Measurements from ENCODE around the gene MAD2L1BP. TPM values are rescaled to one million over a fixed set of nuclear protein-coding genes. Genes with fewer than 3 reads are reported as not detected.
"Not testable (repeated sequence)": the region's sequence is repeated elsewhere in the genome, so short reads cannot be mapped to it uniquely, and the experiment has no call there.

MAD2L1BP gene, protein sequence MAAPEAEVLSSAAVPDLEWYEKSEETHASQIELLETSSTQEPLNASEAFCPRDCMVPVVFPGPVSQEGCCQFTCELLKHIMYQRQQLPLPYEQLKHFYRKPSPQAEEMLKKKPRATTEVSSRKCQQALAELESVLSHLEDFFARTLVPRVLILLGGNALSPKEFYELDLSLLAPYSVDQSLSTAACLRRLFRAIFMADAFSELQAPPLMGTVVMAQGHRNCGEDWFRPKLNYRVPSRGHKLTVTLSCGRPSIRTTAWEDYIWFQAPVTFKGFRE
- 10 to 100 TPM; 24.6 to 28.8 (median 26.3) TPM for polyA plus RNA-seq (ENCODE audit: insufficient read length in 4 of 4)

DNA sequence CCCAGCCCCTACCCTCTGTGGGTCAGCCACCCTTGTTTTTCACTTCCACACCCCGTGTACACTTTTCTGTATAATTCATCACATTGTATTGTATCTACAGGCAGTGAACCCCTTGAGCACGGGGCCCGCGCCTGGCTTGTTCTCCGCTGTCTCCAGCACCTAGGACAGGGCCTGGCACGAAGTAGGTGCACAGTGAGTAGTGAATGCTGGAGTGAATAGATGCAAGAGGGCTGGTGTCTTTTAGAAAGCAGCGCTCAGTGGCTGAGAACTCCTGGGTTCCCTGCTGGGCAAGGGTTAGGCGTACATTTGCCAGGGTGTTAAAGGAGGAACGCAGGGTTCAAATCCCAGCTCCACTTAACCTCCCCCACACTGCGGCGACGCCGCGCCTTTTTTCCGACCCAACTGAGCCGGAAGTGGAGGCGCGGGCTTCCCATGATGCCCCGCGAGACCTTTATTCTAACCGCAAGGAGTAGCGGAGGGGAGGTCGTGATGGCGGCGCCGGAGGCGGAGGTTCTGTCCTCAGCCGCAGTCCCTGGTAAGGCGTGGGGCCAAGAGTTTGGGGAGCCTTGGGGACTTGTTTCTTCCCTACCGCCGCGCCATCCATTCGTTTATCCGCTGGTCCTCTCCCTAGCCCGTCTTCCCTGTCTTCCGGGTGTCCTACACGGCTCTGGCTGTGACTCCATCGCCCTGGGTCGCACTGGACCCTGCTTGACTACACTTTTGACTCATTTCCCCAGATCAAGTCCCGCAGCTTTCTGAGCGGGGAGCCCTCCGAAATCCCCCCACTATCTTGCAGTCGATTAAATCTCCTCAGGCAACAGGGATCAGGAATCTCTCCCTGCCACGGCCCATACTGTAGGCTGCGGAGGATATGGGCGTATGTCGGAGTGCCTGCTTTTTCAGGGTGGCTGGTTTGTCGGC, at the start of gene MAD2L1BP:
Gene MAD2L1BP (plus strand): TSS at position 454 of the 921 bp plus-strand sequence. CDS start 36 bp downstream, at position 490.
- peak; percentile 65 to 73 (median 71) for DNase-seq (ENCODE audit: low read depth in 4 of 4, low spot score in 3 of 4)

DNA sequence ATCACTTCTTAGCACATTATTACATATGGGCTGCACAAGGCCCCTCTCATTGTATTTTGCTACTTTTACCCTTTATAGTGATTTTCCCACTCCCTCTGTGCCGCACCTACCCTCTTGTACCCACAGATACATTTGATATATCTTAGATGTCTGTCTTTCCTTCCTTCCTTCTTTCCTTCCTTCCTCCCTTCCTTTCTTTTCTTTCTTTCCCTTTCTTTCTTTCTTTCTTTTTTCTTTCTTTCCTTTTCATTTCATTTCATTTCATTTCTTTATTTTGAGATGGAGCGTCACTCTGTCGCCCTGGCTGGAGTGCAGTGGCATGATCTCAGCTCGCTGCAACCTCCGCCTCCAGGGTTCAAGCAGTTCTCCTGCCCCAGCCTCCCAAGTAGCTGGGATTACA, 47.4 kb upstream of the MAD2L1BP start:
- DNase-seq (ENCODE audit: low read depth in 4 of 4, low spot score in 3 of 4) = no peak

DNA sequence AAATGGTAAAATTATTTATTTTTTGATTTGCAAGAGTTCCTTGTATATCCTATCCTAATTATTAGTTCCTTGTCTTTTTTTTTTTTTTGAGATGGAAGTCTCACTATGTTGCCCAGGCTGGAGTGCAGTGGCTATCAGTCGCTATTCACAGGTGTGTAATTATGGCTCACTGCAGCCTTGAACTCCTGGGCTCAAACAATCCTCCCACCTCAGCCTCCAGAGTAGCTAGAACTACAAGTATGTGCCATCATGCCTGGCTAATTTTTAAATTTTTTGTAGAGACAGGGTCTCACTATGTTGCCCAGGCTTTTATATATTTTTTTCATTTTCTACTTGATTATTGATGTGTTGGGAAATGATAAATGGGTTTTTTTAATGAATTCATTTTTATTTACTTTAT, 46.1 kb upstream of the MAD2L1BP start:
- not testable (repeated sequence) for DNase-seq (ENCODE audit: low read depth in 4 of 4, low spot score in 3 of 4)

DNA sequence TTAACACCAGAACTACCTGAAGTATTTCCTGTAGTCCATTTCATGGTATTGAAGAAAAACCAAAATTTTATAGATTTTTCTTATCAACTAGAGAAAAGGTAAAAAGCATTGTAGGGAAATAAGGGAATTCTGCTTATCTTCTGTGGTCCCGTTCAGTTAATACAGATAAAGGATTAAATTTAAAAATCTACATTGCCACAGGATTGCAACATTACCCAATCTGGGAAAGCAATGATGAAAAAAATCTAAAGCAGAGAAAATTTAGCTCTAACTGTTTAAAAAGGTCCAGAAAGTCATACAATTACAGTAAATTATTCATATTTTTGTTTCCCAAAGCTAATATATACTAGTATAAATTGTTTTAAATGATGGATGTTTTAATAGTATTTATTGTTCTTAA, 41.7 kb upstream of the MAD2L1BP start:
- no peak for DNase-seq (ENCODE audit: low read depth in 4 of 4, low spot score in 3 of 4)

DNA sequence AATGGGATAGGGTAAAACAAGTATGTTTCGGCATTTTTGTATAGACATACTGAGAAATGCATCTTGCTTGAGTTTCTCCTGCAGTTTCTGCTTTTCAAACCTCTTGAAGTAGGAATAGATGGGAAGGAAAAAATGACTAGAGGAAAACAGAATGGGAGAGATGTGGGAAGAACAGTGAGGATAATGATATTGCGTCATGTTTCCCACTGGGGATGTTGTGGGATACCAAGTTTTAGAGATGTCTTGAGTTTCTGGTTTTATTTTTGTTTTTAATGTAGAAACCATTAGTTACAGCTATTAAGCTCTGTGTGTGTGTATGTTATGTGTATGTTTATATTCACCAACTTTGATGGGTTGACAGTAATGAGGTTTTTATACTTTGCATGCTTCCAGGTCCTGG, 35.0 kb upstream of the MAD2L1BP start:
- no peak for DNase-seq (ENCODE audit: low read depth in 4 of 4, low spot score in 3 of 4)

DNA sequence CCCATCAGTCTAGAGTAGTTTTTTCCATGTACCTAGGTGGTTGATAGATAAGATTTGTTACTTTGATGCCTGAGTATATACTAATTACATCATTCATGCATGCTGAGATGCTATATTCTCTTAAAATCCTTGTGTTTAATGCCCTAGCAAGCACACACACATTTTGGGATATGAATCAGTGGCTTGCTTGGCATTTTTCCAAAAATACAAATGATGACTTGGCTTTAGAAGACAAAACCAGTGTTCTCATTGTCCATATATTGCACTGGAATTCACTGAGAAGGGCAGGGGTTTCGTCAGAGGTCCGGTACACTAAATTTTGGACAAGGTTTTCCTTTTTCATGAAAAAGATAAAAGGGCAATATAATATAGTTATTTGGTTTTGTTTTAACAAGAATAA, 31.5 kb upstream of the MAD2L1BP start:
- no peak for DNase-seq (ENCODE audit: low read depth in 4 of 4, low spot score in 3 of 4)

DNA sequence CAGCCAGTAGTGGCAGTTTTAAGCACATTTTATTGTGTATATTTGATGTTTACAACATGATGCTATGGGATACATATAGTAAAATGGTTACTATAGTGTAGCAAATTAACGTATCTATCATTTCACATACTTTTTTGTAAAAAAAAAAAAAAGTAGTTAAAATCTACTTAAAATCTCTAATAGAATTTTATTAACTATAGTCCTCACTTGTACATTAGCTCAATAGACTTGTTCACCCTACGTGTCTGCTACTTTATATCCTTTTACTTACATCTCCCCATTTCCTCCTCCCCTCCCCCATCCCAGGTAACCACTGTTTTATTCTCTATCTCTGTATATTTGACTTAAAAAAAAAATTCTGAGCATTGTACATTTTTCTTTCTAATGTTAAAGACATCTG, 29.6 kb upstream of the MAD2L1BP start:
- DNase-seq (ENCODE audit: low read depth in 4 of 4, low spot score in 3 of 4) = no peak

DNA sequence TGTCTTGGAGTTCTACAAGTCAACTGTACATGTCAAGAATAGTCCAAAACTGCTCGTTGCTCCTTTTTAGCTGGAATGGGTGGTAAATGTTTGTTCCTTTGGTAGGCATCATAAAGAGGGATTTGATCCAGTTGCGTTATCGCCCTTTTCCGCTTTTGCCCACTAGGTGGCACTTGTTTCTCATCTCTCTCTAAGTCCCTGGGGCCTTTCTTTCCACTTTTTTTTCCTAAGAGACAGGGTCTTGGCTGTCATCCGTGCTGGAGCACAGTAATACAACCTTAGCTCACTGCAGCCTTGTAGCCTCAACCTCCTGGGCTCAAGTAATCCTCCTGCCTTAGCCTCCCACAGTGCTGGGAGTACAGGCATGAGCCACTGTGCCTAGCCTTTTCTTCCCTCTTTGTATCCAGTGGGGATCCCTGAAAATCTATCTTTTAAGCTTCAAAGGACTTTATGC, 27.3 kb upstream of the MAD2L1BP start:
- DNase-seq (ENCODE audit: low read depth in 4 of 4, low spot score in 3 of 4) = peak; percentile 54 to 70 (median 64)

DNA sequence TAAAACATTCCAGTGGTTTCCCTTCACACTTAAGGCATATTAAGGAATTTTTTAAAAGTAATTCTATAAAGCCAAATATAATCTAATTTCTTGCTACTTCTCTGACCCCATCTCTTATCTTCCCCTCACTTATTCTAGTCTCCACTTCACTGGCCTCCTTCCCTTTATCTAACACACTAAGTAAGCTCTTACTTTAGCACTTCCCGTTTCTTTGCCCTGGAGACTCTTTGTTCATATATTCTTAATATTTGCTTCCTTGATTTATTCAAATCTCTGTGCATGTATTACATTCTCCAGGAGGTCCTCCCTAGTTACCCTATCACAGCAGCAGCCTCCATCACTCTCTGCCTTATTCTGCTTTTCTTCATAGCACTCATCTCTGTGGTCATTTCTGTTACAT, 26.8 kb upstream of the MAD2L1BP start:
- DNase-seq (ENCODE audit: low read depth in 4 of 4, low spot score in 3 of 4) = no peak

DNA sequence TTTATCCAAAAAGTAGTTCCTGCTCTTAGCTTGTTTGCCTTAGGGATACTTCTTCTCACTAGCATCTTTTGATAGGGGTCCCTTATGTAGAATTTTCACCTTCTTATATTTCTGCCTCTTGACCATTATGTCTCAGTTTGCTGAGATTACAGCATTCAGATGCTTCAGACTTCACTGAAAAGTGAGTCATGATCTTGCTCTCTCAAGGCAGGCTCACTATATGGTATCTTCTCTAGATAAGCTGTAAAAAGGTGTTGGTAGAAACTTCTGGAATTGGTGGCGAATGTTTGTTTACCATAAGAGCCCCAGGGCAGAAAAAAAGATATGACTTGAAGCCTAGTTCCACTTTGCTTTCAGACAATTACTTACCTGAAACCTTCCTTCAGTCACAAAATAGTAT, 26.2 kb upstream of the MAD2L1BP start:
- DNase-seq (ENCODE audit: low read depth in 4 of 4, low spot score in 3 of 4) = no peak

DNA sequence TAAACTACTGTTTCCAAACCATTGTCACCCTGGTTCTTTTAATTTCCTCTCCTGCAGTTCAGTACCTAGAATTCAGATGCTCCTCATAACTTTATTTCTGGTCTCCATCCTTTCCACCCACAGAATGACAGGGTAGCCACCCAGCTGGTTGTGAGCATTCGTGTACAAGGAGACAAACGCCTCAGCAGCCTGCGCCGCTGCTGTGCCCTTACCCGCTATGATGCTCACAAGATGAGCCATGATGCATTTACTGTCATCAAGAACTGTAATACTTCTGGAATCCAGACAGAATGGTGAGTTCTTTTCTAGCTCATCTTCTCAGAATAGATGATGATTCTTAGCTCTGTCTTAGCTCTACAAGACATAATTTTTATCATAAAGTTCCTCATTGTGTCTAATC, 25.2 kb upstream of the MAD2L1BP start:
- no peak for DNase-seq (ENCODE audit: low read depth in 4 of 4, low spot score in 3 of 4)

DNA sequence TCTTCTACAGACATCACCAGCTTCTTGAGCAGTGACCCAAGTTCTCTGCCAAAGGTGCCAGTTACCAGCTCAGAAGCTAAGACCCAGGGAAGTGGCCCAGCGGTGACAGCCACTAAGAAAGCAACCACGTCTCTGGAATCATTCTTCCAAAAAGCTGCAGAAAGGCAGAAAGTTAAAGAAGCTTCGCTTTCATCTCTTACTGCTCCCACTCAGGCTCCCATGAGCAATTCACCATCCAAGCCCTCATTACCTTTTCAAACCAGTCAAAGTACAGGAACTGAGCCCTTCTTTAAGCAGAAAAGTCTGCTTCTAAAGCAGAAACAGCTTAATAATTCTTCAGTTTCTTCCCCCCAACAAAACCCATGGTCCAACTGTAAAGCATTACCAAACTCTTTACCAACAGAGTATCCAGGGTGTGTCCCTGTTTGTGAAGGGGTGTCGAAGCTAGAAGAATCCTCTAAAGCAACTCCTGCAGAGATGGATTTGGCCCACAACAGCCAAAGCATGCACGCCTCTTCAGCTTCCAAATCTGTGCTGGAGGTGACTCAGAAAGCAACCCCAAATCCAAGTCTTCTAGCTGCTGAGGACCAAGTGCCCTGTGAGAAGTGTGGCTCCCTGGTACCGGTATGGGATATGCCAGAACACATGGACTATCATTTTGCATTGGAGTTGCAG, 21.8 kb upstream of the MAD2L1BP start:
- DNase-seq (ENCODE audit: low read depth in 4 of 4, low spot score in 3 of 4) = no peak

DNA sequence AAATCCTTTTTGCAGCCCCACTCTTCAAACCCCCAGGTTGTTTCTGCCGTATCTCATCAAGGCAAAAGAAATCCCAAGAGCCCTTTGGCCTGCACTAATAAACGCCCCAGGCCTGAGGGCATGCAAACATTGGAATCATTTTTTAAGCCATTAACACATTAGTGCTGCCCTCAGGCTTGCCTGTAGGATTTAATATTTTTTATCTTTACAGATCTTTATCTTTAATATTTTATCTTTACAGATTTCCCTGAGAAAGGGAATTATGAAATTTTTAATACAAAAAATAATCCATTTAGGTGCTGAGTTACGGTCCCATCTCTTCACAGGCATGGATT, 21.3 kb upstream of the MAD2L1BP start:
- no peak for DNase-seq (ENCODE audit: low read depth in 4 of 4, low spot score in 3 of 4)

DNA sequence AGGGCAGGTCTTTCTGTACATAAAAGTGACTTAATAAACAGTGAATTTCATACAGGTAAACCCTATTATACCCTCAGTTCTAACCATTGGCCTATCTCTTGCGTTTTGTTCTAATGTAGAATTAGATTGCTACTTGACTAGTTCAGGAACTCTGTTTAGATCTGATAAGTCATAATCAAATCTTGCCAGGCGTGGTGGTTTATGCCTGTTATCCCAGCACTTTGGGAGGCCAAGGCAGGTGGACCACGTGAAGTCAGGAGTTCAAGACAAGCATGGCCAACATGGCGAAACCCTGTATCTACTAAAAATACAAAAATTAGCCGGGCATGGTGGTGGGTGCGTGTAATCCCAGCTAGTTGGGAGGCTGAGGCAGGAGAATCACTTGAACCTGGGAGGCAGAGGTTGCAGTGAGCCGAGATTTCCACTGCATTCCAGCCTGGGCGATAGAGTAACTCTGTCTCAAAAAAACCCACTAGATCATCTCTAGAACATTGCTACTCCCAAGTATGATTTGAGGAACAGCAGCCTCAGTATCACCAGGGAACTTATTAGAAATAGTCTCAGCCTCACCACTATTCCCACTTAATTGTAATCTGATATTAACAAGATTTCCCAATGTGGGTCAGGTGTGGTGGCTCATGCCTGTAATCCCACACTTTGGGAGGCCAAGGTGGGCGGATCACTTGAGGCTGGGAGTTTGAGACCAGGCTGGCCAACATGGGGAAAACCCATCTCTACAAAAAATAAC, 18.7 kb upstream of the MAD2L1BP start:
- DNase-seq (ENCODE audit: low read depth in 4 of 4, low spot score in 3 of 4) = no peak

DNA sequence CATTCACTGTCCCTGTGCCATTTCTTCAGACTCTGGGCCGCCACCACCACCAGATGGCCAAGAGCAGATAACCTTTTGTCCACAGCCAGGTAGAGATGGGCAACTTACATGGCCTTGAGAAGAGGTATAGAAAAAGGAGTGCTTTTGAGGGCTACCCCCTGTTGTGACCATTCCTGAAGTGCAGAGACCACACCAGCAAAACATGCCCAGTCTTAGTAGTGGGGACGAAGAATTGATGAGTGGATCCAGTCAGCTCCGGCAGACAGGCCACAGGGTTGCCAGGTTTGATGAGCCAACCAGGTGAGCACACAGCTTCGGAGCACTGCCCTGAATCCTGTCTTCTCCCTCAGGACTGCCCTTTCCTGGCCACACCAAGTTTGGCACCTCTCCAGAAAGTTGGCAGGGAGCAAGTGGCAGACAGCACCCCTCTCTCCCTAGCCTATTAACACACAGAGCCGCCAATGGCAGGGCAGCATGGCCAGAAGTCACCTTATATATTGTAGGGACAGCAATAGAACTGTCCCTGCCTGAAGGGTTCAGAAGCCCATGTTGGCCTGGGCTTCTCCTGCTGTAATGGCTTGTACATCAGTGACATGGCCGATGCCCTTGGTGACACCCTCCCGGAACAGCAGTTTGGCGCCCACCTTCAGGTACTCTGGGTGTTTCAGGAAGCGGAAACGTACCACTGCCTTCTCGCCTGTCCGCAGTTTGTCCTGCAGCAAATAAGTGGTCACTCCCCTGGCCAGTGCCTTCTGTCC, 14.4 kb upstream of the MAD2L1BP start:
- no peak for DNase-seq (ENCODE audit: low read depth in 4 of 4, low spot score in 3 of 4)

DNA sequence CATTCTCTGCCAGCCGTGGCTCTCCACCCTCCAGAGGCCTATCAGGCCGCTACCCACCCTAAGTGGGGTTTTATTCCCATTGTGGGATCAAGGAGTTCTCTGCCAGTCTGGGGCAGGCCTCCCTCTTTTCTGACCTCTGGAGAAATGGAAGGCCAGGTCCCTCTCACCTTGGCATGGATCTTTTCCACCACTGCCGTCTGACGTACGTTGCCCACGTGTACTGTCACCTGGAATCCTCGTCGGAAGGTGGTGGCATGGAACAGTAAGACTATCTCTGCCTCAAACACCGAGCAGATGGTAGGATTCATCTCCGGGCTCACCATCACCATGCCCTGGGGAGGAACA, 13.8 kb upstream of the MAD2L1BP start:
- DNase-seq (ENCODE audit: low read depth in 4 of 4, low spot score in 3 of 4) = no peak

DNA sequence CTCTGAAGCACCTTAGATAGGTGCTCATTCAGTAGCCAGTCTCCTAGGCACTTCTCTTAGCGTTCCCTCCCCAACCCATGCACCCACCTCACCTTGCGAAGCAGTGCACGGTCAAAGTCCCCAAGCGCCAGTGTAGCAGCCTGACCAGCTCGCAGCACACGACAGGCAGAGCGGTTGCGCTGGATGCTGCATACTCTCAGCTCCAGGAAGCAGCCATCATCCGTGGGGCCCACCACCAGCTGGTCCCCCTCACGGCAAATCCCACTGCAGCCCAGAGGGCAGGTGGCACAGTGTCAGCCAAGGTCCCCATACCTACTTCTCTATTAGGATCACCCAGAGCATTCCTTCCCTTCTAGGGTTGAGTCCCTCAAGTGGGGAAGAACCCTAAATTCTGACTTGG, 13.1 kb upstream of the MAD2L1BP start:
- no peak for DNase-seq (ENCODE audit: low read depth in 4 of 4, low spot score in 3 of 4)

DNA sequence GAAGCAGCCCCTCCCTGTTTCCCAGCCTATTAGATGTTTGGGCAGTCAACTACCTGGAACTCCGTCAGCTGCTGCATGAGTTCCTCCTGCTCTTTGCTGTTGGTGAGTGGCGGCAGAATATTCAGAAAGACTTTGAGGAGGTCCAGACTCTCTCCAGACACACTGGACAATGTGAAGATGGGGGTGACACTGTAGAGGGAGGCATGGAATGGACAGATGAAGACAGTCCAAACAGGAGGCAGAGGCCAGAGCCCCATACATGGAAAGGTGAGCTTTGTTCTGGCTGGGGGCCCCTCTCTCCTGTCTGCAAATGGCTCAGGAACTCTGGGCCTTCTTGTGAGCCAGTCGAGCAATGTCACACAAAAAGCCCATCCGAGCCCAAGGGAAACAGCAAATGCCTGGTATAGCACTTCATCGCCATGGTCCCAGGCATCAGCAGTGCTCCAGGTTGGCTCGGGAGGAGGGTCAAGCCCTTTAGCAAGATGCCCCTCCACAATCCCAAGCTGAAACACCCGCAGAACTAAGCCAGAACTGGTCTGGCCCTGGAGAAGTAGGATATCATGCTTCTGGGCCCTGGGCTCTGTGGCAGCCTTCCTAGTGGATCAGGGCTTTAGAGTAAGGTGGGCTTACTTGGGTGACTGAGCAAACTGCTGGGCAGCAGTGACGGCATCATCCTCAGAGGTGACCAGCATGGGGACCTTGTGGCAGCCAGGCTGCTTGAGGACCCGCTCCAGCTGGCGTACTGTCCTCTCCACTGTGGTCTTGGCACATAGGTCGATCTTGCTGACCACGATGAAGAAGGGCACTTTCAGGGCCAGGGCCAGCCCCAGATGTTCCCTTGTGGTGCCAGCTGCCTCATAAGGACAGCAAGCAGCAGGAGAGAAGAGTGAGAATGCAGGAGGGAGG, 11.5 kb upstream of the MAD2L1BP start:
- DNase-seq (ENCODE audit: low read depth in 4 of 4, low spot score in 3 of 4) = no peak

DNA sequence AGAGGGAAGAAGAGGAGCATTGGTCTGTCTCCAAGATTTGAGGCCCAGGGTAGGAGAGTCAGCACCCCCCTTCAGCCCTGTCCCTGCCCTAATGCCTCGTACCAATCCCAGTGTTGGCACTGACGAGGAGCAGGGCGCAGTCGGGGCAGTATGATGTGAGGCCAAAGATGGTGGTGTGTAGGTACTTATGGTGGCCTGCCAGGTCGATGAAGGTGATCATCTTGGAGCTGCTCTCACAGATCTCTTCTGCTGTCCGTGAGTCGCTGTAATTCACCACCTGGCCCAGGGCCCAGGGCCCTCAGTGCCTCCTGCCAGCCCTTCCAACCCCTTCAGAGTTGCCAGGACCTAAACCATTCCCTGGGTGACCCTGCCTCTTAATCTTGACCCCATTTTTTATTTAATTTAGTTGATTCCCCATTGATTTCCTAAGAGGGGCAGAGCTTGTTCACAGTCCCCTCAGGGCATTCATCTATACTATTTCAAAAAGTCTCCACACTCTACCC, 10.8 kb upstream of the MAD2L1BP start:
- DNase-seq (ENCODE audit: low read depth in 4 of 4, low spot score in 3 of 4) = no peak

Data from right renal pelvis (tissue), 4 donors.